ENCODE results near the gene HIVEP2. TPM values are rescaled to one million over a fixed set of nuclear protein-coding genes. Genes with fewer than 3 reads are reported as not detected.
"Not testable (repeated sequence)": the region's sequence is repeated elsewhere in the genome, so short reads cannot be mapped to it uniquely, and the experiment has no call there.

Gene HIVEP2
- total and polyA plus RNA-seq, 2 experiments from 2014 or later, result 8.3 to 21.0 TPM

- H3K9me3 ChIP-seq (ENCODE audit: low read depth), result no peaks in the 10 kb centered on the region
- 15 to 25% methylated on average over 3 of the region's 3 CpGs for WGBS, 2 experiments (ENCODE audit: low coverage in 1 of 2, low lambda C conversion rate in 2 of 2, missing lambda C conversion rate in 2 of 2)
These were observed 39.4 kb upstream of the HIVEP2 start for GRCh38 chr6:142984386-142984785.

DNA sequence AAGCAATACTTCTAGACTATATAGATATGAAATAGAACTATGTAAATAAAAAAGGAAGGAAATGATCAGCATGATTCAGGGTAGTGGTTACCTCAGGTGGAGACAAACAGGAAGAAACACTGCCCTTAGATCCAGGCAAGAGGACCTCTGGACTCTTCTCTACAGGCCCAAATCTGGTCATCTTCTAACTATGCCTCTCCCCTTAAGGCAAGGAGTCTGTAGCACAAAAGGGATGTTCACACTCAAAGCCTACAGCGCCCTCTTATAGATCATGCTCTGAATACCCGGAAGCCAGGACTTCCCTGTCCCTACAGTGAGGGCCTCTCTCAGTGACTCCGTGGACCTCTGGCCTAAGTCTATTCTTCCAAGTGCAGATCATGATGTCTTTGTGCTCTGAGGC is 30.4 kb upstream of the HIVEP2 start:
- no peak overlapping the region for H3K4me3 ChIP-seq
- no peaks in the 10 kb centered on the region for H3K79me2 ChIP-seq (ENCODE audit: insufficient read depth)
- WGBS, 2 experiments (ENCODE audit: low coverage in 1 of 2, low lambda C conversion rate in 2 of 2, missing lambda C conversion rate in 2 of 2), result 75 to 76% methylated on average over 3 of the region's 3 CpGs
- no peaks in the 10 kb centered on the region for H3K36me3 ChIP-seq (ENCODE audit: low read depth)
- no peak overlapping the region for H3K9ac ChIP-seq
- H3K4me1 ChIP-seq (ENCODE audit: insufficient read depth), result no peaks in the 10 kb centered on the region
- H3K27me3 ChIP-seq (replicated peaks; ENCODE audit: insufficient read depth), result no peaks in the 10 kb centered on the region
- H3K9me2 ChIP-seq (ENCODE audit: insufficient read depth), result no peaks in the 10 kb centered on the region
- no peaks in the 10 kb centered on the region for H3F3A ChIP-seq (ENCODE audit: insufficient read depth)
- no peaks in the 10 kb centered on the region for H3K9me3 ChIP-seq (ENCODE audit: low read depth)
- no peak overlapping the region for H3K27ac ChIP-seq
- no peaks in the 10 kb centered on the region for H4K20me1 ChIP-seq (ENCODE audit: insufficient read depth)
- TF ChIP-seq EZH2phosphoT487 (IDR thresholded peaks at IDR 0.05; ENCODE audit: insufficient read depth, low read depth) (no peak), EZH2 (IDR thresholded peaks at IDR 0.05; ENCODE audit: insufficient read depth, poor library complexity, severe bottlenecking) (no peak)
- H3K4me2 ChIP-seq (ENCODE audit: unreplicated experiment), result no peak overlapping the region
- H2AFZ ChIP-seq, result no peak overlapping the region
- no peak for DNase-seq
- in situ Hi-C loops (cut with MboI), result no loop called here

More at GRCh38 chr6:142984386-142984785, 39.4 kb upstream of the HIVEP2 start:
- TF ChIP-seq EZH2 (IDR thresholded peaks at IDR 0.05; ENCODE audit: insufficient read depth, poor library complexity, severe bottlenecking) (no peak), EZH2phosphoT487 (IDR thresholded peaks at IDR 0.05; ENCODE audit: insufficient read depth, low read depth) (no peak)
- Histone ChIP-seq H3K27ac (no peak overlapping the region), H3K4me3 (no peak overlapping the region), H2AFZ (peak overlapping the region; percentile 39; the same call in 1 of the 2 replicates), H3K4me2 (ENCODE audit: unreplicated experiment) (no peak overlapping the region), H3K79me2 (ENCODE audit: insufficient read depth) (no peaks in the 10 kb centered on the region), H3K36me3 (ENCODE audit: low read depth) (no peaks in the 10 kb centered on the region), H4K20me1 (ENCODE audit: insufficient read depth) (no peaks in the 10 kb centered on the region), H3K4me1 (ENCODE audit: insufficient read depth) (no peaks in the 10 kb centered on the region), H3K9ac (no peak overlapping the region), H3K9me2 (ENCODE audit: insufficient read depth) (no peaks in the 10 kb centered on the region), H3K27me3 (replicated peaks; ENCODE audit: insufficient read depth) (no peaks in the 10 kb centered on the region), H3F3A (ENCODE audit: insufficient read depth) (no peaks in the 10 kb centered on the region)
- in situ Hi-C loops (cut with MboI), result no loop called here
- DNase-seq, result peak; percentile 8

DNA sequence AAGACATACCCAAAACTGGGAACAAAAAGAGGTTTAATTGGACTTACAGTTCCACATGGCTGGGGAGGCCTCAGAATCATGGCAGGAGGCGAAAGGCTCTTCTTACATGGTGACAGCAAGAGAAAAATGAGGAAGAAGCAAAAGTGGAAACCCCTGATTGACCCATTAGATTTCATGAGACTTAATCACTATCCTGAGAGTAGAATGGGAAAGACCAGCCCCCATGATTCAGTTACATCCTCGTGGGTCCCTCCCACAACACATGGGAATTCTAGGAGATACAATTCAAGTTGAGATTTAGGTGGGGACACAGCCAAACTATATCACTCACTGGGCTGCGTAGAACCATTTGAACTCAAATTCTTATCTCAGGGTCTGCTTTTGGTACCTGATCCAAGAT is 26.0 kb upstream of the HIVEP2 start:
- H2AFZ ChIP-seq; H3K9me3 ChIP-seq (ENCODE audit: low read depth); H3K27ac ChIP-seq; H3K27me3 ChIP-seq (replicated peaks; ENCODE audit: insufficient read depth); H4K20me1 ChIP-seq (ENCODE audit: insufficient read depth); H3K9ac ChIP-seq; H3K9me2 ChIP-seq (ENCODE audit: insufficient read depth); H3K4me1 ChIP-seq (ENCODE audit: insufficient read depth); H3K4me2 ChIP-seq (ENCODE audit: unreplicated experiment); in situ Hi-C loops (cut with MboI); H3K36me3 ChIP-seq (ENCODE audit: low read depth); H3F3A ChIP-seq (ENCODE audit: insufficient read depth); DNase-seq; H3K4me3 ChIP-seq; H3K79me2 ChIP-seq (ENCODE audit: insufficient read depth): not testable (repeated sequence)
- WGBS, 2 experiments (ENCODE audit: low coverage in 1 of 2, low lambda C conversion rate in 2 of 2, missing lambda C conversion rate in 2 of 2), result 69 to 71% methylated on average over 3 of the region's 3 CpGs

DNA sequence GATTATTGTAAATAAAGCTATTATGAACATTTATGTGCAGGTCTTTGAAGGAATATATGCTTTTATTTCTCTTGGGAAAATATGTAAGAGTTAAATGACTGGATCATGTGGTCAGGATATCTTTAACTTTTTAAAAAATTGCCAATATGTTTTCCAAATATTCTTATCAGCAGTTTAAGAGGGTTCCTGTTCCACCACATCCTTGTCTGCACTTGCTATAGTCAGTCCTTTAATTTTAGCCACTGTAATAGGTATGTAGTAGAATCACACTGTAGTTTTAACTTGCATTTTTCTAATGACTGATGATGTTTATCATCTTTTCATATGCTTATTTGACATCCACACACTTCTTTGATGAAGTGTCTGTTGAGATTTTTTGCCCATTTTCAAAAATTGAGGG is 23.6 kb upstream of the HIVEP2 start:
- TF ChIP-seq EZH2phosphoT487 (IDR thresholded peaks at IDR 0.05; ENCODE audit: insufficient read depth, low read depth), result no peak
- no peak for TF ChIP-seq EZH2 (IDR thresholded peaks at IDR 0.05; ENCODE audit: insufficient read depth, poor library complexity, severe bottlenecking)
- H3K4me3 ChIP-seq, result no peak overlapping the region
- H3K4me1 ChIP-seq (ENCODE audit: insufficient read depth), result no peaks in the 10 kb centered on the region
- no peaks in the 10 kb centered on the region for H3K9me2 ChIP-seq (ENCODE audit: insufficient read depth)
- no peak overlapping the region for H3K9ac ChIP-seq
- DNase-seq, result no peak
- no peaks in the 10 kb centered on the region for H4K20me1 ChIP-seq (ENCODE audit: insufficient read depth)
- in situ Hi-C loops (cut with MboI), result no loop called here
- no peak overlapping the region for H3K27ac ChIP-seq
- H3K36me3 ChIP-seq (ENCODE audit: low read depth), result no peaks in the 10 kb centered on the region
- H3K27me3 ChIP-seq (replicated peaks; ENCODE audit: insufficient read depth), result no peaks in the 10 kb centered on the region
- no peaks in the 10 kb centered on the region for H3F3A ChIP-seq (ENCODE audit: insufficient read depth)
- no peaks in the 10 kb centered on the region for H3K79me2 ChIP-seq (ENCODE audit: insufficient read depth)
- H3K9me3 ChIP-seq (ENCODE audit: low read depth), result no peaks in the 10 kb centered on the region
- H2AFZ ChIP-seq, result no peak overlapping the region
- H3K4me2 ChIP-seq (ENCODE audit: unreplicated experiment), result no peak overlapping the region

DNA sequence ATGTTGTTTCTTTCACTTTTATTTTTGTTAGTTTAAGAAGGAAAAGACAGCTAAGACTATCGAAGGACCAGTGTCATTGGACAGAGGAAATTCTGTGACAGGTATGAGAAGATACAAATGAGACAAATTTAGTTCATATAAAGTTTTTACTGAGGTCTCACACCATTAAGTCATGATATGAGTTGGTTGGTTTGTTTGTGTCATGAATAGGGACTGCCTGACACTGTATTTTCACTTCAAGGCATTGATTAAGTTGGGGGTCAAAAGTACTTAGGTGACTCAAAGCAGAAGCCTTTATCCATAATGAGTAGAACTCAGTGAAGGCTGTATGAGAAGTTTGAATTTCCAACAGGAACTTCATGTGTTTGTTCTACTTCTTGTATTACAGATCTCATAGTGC is 21.3 kb upstream of the HIVEP2 start:
- Histone ChIP-seq H3K27ac (no peak overlapping the region), H3K9me2 (ENCODE audit: insufficient read depth) (no peaks in the 10 kb centered on the region), H3K4me1 (ENCODE audit: insufficient read depth) (no peaks in the 10 kb centered on the region), H3K9me3 (ENCODE audit: low read depth) (no peaks in the 10 kb centered on the region), H3K4me3 (no peak overlapping the region), H3K36me3 (ENCODE audit: low read depth) (no peaks in the 10 kb centered on the region), H3K9ac (no peak overlapping the region), H3K4me2 (ENCODE audit: unreplicated experiment) (no peak overlapping the region), H3K79me2 (ENCODE audit: insufficient read depth) (no peaks in the 10 kb centered on the region), H4K20me1 (ENCODE audit: insufficient read depth) (no peaks in the 10 kb centered on the region), H3K27me3 (replicated peaks; ENCODE audit: insufficient read depth) (no peaks in the 10 kb centered on the region), H3F3A (ENCODE audit: insufficient read depth) (no peaks in the 10 kb centered on the region), H2AFZ (no peak overlapping the region)
- in situ Hi-C loops (cut with MboI), result no loop called here
- 89 to 100% methylated on average over 1 of the region's 1 CpG for WGBS, 2 experiments (ENCODE audit: low coverage in 1 of 2, low lambda C conversion rate in 2 of 2, missing lambda C conversion rate in 2 of 2)
- TF ChIP-seq EZH2phosphoT487 (IDR thresholded peaks at IDR 0.05; ENCODE audit: insufficient read depth, low read depth) (no peak), EZH2 (IDR thresholded peaks at IDR 0.05; ENCODE audit: insufficient read depth, poor library complexity, severe bottlenecking) (no peak)
- no peak for DNase-seq
